Measurements from ENCODE around the gene ISCA2.

DNA sequence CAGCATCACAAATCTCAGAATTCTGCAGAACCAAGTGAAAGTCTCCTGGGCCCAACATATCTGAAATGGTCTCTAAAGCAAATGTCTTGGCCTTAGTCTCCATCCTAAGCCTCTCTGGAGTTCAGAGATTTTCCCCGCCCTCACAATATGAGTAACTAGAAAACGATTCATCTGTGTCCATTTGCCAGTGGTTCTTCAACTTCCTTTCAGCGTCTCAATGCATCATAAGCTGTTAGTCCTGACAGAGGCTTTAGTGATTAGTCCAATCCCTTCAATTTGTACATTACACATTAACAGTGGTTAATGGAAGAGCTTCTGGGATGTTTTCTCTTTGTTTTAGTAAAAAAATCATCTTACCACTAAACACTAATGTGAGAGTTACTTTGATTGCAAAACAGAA is 17.9 kb upstream of the ISCA2 start:
- TF ChIP-seq, protein P1, sequence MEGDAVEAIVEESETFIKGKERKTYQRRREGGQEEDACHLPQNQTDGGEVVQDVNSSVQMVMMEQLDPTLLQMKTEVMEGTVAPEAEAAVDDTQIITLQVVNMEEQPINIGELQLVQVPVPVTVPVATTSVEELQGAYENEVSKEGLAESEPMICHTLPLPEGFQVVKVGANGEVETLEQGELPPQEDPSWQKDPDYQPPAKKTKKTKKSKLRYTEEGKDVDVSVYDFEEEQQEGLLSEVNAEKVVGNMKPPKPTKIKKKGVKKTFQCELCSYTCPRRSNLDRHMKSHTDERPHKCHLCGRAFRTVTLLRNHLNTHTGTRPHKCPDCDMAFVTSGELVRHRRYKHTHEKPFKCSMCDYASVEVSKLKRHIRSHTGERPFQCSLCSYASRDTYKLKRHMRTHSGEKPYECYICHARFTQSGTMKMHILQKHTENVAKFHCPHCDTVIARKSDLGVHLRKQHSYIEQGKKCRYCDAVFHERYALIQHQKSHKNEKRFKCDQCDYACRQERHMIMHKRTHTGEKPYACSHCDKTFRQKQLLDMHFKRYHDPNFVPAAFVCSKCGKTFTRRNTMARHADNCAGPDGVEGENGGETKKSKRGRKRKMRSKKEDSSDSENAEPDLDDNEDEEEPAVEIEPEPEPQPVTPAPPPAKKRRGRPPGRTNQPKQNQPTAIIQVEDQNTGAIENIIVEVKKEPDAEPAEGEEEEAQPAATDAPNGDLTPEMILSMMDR (IDR thresholded peaks at IDR 0.05; ENCODE audit: low read depth, low read length): no peak
- TF ChIP-seq EZH2phosphoT487 (IDR thresholded peaks at IDR 0.05; ENCODE audit: low read depth): no peak

All from OCI-LY3 (cell line).